A549 (cell line): ENCODE measurements around the gene RGS16.

ENCODE experiments used
- CEBPB ChIP-seq, 2 experiments: fragments of >200 bp in 1 of 2; sonication (Bioruptor Twin) in 1 of 2; formaldehyde crosslinking in 1 of 2; IDR thresholded peaks; 2 replicates each; pipeline ENCODE4 v1.6.1; 2012 to 2016
- ESRRA ChIP-seq: fragments of 150-350 bp; IDR thresholded peaks from 2 replicates; pipeline ENCODE4 v1.6.1; 2014; ENCODE audit warnings: mild to moderate bottlenecking, low read length, borderline replicate concordance
- HDAC2 ChIP-seq: fragments of 200-600 bp; sonication (generic); IDR thresholded peaks from 2 replicates; pipeline ENCODE4 v1.6.1; 2016
- HOXB5 ChIP-seq: fragments of 250-450 bp; sonication (Bioruptor Pico); IDR thresholded peaks from 2 replicates; pipeline ENCODE4 v1.5.0; 2020; ENCODE audit warnings: mild to moderate bottlenecking, moderate library complexity
- KDM1A ChIP-seq: fragments of 200-600 bp; sonication (generic); IDR thresholded peaks from 2 replicates; pipeline ENCODE4 v1.6.1; 2016; ENCODE audit warnings: low read depth, mild to moderate bottlenecking
- POLR2A ChIP-seq: IDR thresholded peaks from 2 replicates; pipeline ENCODE4 v1.6.1; 2012; ENCODE audit warnings: mild to moderate bottlenecking, low read length
- RAD21 ChIP-seq, 2 experiments: fragments of >200 bp in 1 of 2; sonication (Bioruptor Twin) in 1 of 2; formaldehyde crosslinking in 1 of 2; IDR thresholded peaks in 1 of 2; conservative IDR thresholded peaks in 1 of 2; 2 replicates in 1 of 2; 3 replicates in 1 of 2; pipeline ENCODE4 v1.6.1; 2012 to 2018; ENCODE audit warnings: inconsistent platforms in 1 of 2
- RCOR1 ChIP-seq: fragments of 150-350 bp; IDR thresholded peaks from 2 replicates; pipeline ENCODE4 v1.6.1; 2014; ENCODE audit warnings: antibody characterized with exemption, low read length, low read depth
- TF ChIP-seq, protein P1 (sequence below): fragments of >200 bp; sonication (Bioruptor Twin); formaldehyde crosslinking; IDR thresholded peaks from 3 replicates; pipeline ENCODE4 v1.5.1; 2016
- TF ChIP-seq, protein P2 (sequence below): IDR thresholded peaks from 2 replicates; pipeline ENCODE4 v1.6.1; 2012
- TF ChIP-seq, protein P3 (sequence below): IDR thresholded peaks from 2 replicates; pipeline ENCODE4 v1.6.1; 2012; ENCODE audit warnings: low read depth, borderline replicate concordance
- TF ChIP-seq, protein P4 (sequence below): fragments of >200 bp; sonication (Bioruptor Twin); formaldehyde crosslinking; IDR thresholded peaks from 3 replicates; pipeline ENCODE4 v1.6.1; 2016
- TF ChIP-seq, protein P5 (sequence below): IDR thresholded peaks from 2 replicates; pipeline ENCODE4 v1.6.1; 2012

DNA sequence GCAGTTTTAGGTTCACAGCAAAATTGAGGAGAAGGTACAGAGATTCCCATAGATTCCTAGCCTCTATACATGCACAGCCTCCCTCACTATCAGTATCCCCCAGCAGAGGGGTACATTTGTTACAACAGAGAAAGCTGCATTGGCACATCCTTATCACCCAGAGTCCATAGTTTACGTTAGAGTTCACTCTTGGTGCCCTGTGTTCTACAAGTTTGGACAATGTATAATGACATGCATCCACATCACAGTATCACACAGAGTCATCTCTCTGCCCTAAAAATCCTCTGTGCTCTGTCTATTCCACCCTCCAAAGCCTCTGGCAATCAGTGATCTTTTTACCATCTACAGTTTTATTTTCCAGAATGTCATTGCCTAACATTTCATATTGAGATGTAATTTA lies 22.3 kb upstream of the RGS16 start:
- TF ChIP-seq HDAC2 = no peak
- TF ChIP-seq, protein P1, sequence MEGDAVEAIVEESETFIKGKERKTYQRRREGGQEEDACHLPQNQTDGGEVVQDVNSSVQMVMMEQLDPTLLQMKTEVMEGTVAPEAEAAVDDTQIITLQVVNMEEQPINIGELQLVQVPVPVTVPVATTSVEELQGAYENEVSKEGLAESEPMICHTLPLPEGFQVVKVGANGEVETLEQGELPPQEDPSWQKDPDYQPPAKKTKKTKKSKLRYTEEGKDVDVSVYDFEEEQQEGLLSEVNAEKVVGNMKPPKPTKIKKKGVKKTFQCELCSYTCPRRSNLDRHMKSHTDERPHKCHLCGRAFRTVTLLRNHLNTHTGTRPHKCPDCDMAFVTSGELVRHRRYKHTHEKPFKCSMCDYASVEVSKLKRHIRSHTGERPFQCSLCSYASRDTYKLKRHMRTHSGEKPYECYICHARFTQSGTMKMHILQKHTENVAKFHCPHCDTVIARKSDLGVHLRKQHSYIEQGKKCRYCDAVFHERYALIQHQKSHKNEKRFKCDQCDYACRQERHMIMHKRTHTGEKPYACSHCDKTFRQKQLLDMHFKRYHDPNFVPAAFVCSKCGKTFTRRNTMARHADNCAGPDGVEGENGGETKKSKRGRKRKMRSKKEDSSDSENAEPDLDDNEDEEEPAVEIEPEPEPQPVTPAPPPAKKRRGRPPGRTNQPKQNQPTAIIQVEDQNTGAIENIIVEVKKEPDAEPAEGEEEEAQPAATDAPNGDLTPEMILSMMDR = no peak
- TF ChIP-seq KDM1A = no peak
- TF ChIP-seq POLR2A = no peak
- TF ChIP-seq, protein P2, sequence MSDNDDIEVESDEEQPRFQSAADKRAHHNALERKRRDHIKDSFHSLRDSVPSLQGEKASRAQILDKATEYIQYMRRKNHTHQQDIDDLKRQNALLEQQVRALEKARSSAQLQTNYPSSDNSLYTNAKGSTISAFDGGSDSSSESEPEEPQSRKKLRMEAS = no peak
- no peak for TF ChIP-seq RCOR1
- TF ChIP-seq, protein P3, sequence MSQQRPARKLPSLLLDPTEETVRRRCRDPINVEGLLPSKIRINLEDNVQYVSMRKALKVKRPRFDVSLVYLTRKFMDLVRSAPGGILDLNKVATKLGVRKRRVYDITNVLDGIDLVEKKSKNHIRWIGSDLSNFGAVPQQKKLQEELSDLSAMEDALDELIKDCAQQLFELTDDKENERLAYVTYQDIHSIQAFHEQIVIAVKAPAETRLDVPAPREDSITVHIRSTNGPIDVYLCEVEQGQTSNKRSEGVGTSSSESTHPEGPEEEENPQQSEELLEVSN = no peak
- TF ChIP-seq, protein P4, sequence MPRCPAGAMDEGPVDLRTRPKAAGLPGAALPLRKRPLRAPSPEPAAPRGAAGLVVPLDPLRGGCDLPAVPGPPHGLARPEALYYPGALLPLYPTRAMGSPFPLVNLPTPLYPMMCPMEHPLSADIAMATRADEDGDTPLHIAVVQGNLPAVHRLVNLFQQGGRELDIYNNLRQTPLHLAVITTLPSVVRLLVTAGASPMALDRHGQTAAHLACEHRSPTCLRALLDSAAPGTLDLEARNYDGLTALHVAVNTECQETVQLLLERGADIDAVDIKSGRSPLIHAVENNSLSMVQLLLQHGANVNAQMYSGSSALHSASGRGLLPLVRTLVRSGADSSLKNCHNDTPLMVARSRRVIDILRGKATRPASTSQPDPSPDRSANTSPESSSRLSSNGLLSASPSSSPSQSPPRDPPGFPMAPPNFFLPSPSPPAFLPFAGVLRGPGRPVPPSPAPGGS = no peak
- no peak for TF ChIP-seq CEBPB (IDR thresholded peaks at IDR 0.05)
- TF ChIP-seq RAD21 (conservative IDR thresholded peaks at IDR 0.05 in 1 of 2, IDR thresholded peaks at IDR 0.05 in 1 of 2) = no peak
- TF ChIP-seq ESRRA = no peak
- no peak for TF ChIP-seq HOXB5 (CRISPR knock-in tag)
- TF ChIP-seq, protein P5, sequence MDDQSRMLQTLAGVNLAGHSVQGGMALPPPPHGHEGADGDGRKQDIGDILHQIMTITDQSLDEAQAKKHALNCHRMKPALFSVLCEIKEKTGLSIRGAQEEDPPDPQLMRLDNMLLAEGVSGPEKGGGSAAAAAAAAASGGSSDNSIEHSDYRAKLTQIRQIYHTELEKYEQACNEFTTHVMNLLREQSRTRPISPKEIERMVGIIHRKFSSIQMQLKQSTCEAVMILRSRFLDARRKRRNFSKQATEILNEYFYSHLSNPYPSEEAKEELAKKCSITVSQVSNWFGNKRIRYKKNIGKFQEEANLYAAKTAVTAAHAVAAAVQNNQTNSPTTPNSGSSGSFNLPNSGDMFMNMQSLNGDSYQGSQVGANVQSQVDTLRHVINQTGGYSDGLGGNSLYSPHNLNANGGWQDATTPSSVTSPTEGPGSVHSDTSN = no peak
